Kidney glomerular epithelial cell (primary cell): ENCODE results near the gene SV2C.
"Not testable (repeated sequence)": the region's sequence is repeated elsewhere in the genome, so short reads cannot be mapped to it uniquely, and the experiment has no call there.

Experiments
- DNase-seq: peaks from one replicate; lab custom pipeline; 2025; lab: John Stamatoyannopoulos, UW

Gene SV2C

GRCh38 chr5:76082772-76083554, at the start of gene SV2C:
TSS of gene SV2C (plus strand) at chr5:76083383. CDS start at chr5:76131751, 48,368 bp downstream.
- DNase-seq, result peak; percentile 4

GRCh38 chr5:76037736-76038151, 45.4 kb upstream of the SV2C start:
- not testable (repeated sequence) for DNase-seq

- no peak for DNase-seq
Measured at GRCh38 chr5:76038212-76038611, 45.0 kb upstream of the SV2C start.

- no peak for DNase-seq
Measured at GRCh38 chr5:76040806-76041205, 42.4 kb upstream of the SV2C start.

GRCh38 chr5:76041863-76042262, 41.3 kb upstream of the SV2C start:
- DNase-seq, result peak; percentile 16

- DNase-seq, result no peak
Measured at GRCh38 chr5:76046741-76047140, 36.4 kb upstream of the SV2C start.

- DNase-seq, result no peak
Measured at GRCh38 chr5:76050134-76050533, 33.0 kb upstream of the SV2C start.

GRCh38 chr5:76062502-76063041, 20.6 kb upstream of the SV2C start:
- no peak for DNase-seq

GRCh38 chr5:76065258-76065657, 17.9 kb upstream of the SV2C start:
- DNase-seq, result no peak

- DNase-seq, result no peak
Measured at GRCh38 chr5:76069061-76069735, 14.0 kb upstream of the SV2C start.

- DNase-seq, result no peak
Measured at GRCh38 chr5:76074487-76075065, 8.6 kb upstream of the SV2C start.

- no peak for DNase-seq
Measured at GRCh38 chr5:76081811-76082771, 1.1 kb upstream of the SV2C start.

- DNase-seq, result no peak
Measured at GRCh38 chr5:76083555-76084495, 642 bp downstream of the SV2C start.

- DNase-seq, result no peak
Measured at GRCh38 chr5:76084496-76085242, 1.5 kb downstream of the SV2C start.

GRCh38 chr5:76085243-76085579, 2.0 kb downstream of the SV2C start:
- no peak for DNase-seq

GRCh38 chr5:76086095-76086494, 2.9 kb downstream of the SV2C start:
- no peak for DNase-seq

GRCh38 chr5:76089156-76089555, 6.0 kb downstream of the SV2C start:
- not testable (repeated sequence) for DNase-seq

- DNase-seq, result no peak
Measured at GRCh38 chr5:76091351-76091750, 8.2 kb downstream of the SV2C start.

GRCh38 chr5:76099286-76099702, 16.1 kb downstream of the SV2C start:
- DNase-seq, result no peak

GRCh38 chr5:76099756-76100155, 16.6 kb downstream of the SV2C start:
- DNase-seq, result no peak
